IPS-15b (cell line): ENCODE results near the gene CMTM1.

ENCODE experiments used
- H3K27me3 ChIP-seq: one replicate; pipeline ENCODE4 v1.6.1; 2013; ENCODE audit warnings: low read length; ENCODE audit not compliant: control insufficient read depth, insufficient read depth
- H3K36me3 ChIP-seq: one replicate; pipeline ENCODE4 v1.6.1; 2013; ENCODE audit warnings: low read length; ENCODE audit not compliant: control insufficient read depth, insufficient read depth
- H3K4me1 ChIP-seq: one replicate; pipeline ENCODE4 v1.6.1; 2013; ENCODE audit warnings: mild to moderate bottlenecking, low read length; ENCODE audit not compliant: control insufficient read depth, insufficient read depth
- H3K4me3 ChIP-seq: one replicate; pipeline ENCODE4 v1.5.1; 2013; ENCODE audit warnings: low read depth, low read length
- H3K9ac ChIP-seq: one replicate; pipeline ENCODE4 v1.6.1; 2013; ENCODE audit warnings: low read depth, mild to moderate bottlenecking, low read length
- H3K9me3 ChIP-seq: one replicate; pipeline ENCODE4 v1.6.1; 2013; ENCODE audit warnings: mild to moderate bottlenecking, low read length; ENCODE audit not compliant: control insufficient read depth, insufficient read depth

CMTM1 gene

GRCh38 chr16:66566051-66566901, at the start of gene CMTM1:
Gene CMTM1, plus strand, starts transcription at chr16:66566439. Its CDS starts 75 bp downstream, at chr16:66566514.
- no peaks in the 10 kb centered on the region for H3K9me3 ChIP-seq
- H3K27me3 ChIP-seq, result no peaks in the 10 kb centered on the region
- H3K4me3 ChIP-seq, result no peak within 1 kb of the TSS
- no peaks in the 10 kb centered on the region for H3K36me3 ChIP-seq
- no peaks in the 10 kb centered on the region for H3K4me1 ChIP-seq
- no peak within 1 kb of the TSS for H3K9ac ChIP-seq

- Histone ChIP-seq H3K9me3 (no peaks in the 10 kb centered on the region), H3K4me1 (peaks cover 3% of the 10 kb centered on the region), H3K4me3 (no peak overlapping the region), H3K36me3 (no peaks in the 10 kb centered on the region), H3K9ac (no peak overlapping the region), H3K27me3 (no peaks in the 10 kb centered on the region)
Observed at GRCh38 chr16:66516509-66516807, 49.8 kb upstream of the CMTM1 start.

- no peak overlapping the region for H3K4me3 ChIP-seq
- no peaks in the 10 kb centered on the region for H3K27me3 ChIP-seq
- H3K4me1 ChIP-seq, result no peaks in the 10 kb centered on the region
- H3K9ac ChIP-seq, result peak overlapping the region; percentile 1
- H3K36me3 ChIP-seq, result no peaks in the 10 kb centered on the region
- no peaks in the 10 kb centered on the region for H3K9me3 ChIP-seq
Observed at GRCh38 chr16:66516808-66517585, 49.2 kb upstream of the CMTM1 start.

- no peaks in the 10 kb centered on the region for H3K4me1 ChIP-seq
Observed at GRCh38 chr16:66517586-66518263, 48.5 kb upstream of the CMTM1 start.

GRCh38 chr16:66519482-66520373, 46.5 kb upstream of the CMTM1 start:
- Histone ChIP-seq H3K9me3 (no peaks in the 10 kb centered on the region), H3K4me3 (no peak overlapping the region), H3K27me3 (no peaks in the 10 kb centered on the region), H3K9ac (no peak overlapping the region), H3K36me3 (no peaks in the 10 kb centered on the region), H3K4me1 (no peaks in the 10 kb centered on the region)

More at GRCh38 chr16:66517586-66518263, 48.5 kb upstream of the CMTM1 start:
- H3K9me3 ChIP-seq, result no peaks in the 10 kb centered on the region
- peak overlapping the region; percentile 1 for H3K9ac ChIP-seq
- no peaks in the 10 kb centered on the region for H3K27me3 ChIP-seq
- no peak overlapping the region for H3K4me3 ChIP-seq
- H3K36me3 ChIP-seq, result no peaks in the 10 kb centered on the region

GRCh38 chr16:66520406-66521170, 45.7 kb upstream of the CMTM1 start:
- H3K36me3 ChIP-seq, result no peaks in the 10 kb centered on the region
- no peak overlapping the region for H3K9ac ChIP-seq
- H3K4me3 ChIP-seq, result no peak overlapping the region
- H3K27me3 ChIP-seq, result no peaks in the 10 kb centered on the region
- no peaks in the 10 kb centered on the region for H3K9me3 ChIP-seq
- no peaks in the 10 kb centered on the region for H3K4me1 ChIP-seq

GRCh38 chr16:66521252-66521713, 45.0 kb upstream of the CMTM1 start:
- H3K4me3 ChIP-seq, result no peak overlapping the region
- no peaks in the 10 kb centered on the region for H3K9me3 ChIP-seq
- H3K27me3 ChIP-seq, result no peaks in the 10 kb centered on the region
- H3K9ac ChIP-seq, result no peak overlapping the region
- no peaks in the 10 kb centered on the region for H3K4me1 ChIP-seq
- no peaks in the 10 kb centered on the region for H3K36me3 ChIP-seq

GRCh38 chr16:66521951-66522771, 44.1 kb upstream of the CMTM1 start:
- Histone ChIP-seq H3K4me1 (no peaks in the 10 kb centered on the region), H3K36me3 (no peaks in the 10 kb centered on the region), H3K9me3 (no peaks in the 10 kb centered on the region), H3K4me3 (no peak overlapping the region), H3K9ac (no peak overlapping the region), H3K27me3 (no peaks in the 10 kb centered on the region)

- no peaks in the 10 kb centered on the region for H3K36me3 ChIP-seq
- H3K9ac ChIP-seq, result no peak overlapping the region
- no peaks in the 10 kb centered on the region for H3K9me3 ChIP-seq
- H3K4me1 ChIP-seq, result no peaks in the 10 kb centered on the region
- H3K27me3 ChIP-seq, result no peaks in the 10 kb centered on the region
- no peak overlapping the region for H3K4me3 ChIP-seq
Observed at GRCh38 chr16:66522816-66523590, 43.2 kb upstream of the CMTM1 start.
